RWPE2 (cell line): ENCODE data around the gene BTBD17.

Source experiments
- ATAC-seq: fragments of 200-7000 bp; cut with Tn5 transposase; 3 replicates; pipeline ENCODE4 v1.9.1; 2021; ENCODE audit warnings: low read depth
- DNase-seq: peaks from one replicate; pipeline ENCODE4 v3.0.0-alpha.2; 2020; ENCODE audit warnings: low spot score
- H3K27ac ChIP-seq: fragments of 450-650 bp; 2 replicates; pipeline ENCODE4 v1.5.1; 2017; ENCODE audit warnings: mild to moderate bottlenecking; ENCODE audit not compliant: poor library complexity, severe bottlenecking
- H3K27me3 ChIP-seq: fragments of 250-450 bp; sonication (Bioruptor Pico); 2 replicates; pipeline ENCODE4 v1.5.1; 2021; ENCODE audit warnings: mild to moderate bottlenecking, moderate library complexity; ENCODE audit not compliant: insufficient read depth, poor library complexity, severe bottlenecking
- H3K36me3 ChIP-seq: fragments of 250-450 bp; sonication (Bioruptor Pico); 2 replicates; pipeline ENCODE4 v1.5.1; 2020; ENCODE audit warnings: low read depth, mild to moderate bottlenecking, moderate library complexity
- H3K4me1 ChIP-seq: fragments of 250-450 bp; sonication (Bioruptor Pico); 2 replicates; pipeline ENCODE4 v1.5.1; 2021; ENCODE audit warnings: mild to moderate bottlenecking, moderate library complexity; ENCODE audit not compliant: insufficient read depth, poor library complexity, severe bottlenecking
- H3K4me3 ChIP-seq: fragments of 250-450 bp; sonication (Bioruptor Pico); 2 replicates; pipeline ENCODE4 v1.5.1; 2021; ENCODE audit warnings: mild to moderate bottlenecking, moderate library complexity; ENCODE audit not compliant: severe bottlenecking
- H3K9me3 ChIP-seq: fragments of 250-450 bp; sonication (Bioruptor Pico); 2 replicates; pipeline ENCODE4 v1.5.1; 2021; ENCODE audit warnings: mild to moderate bottlenecking, moderate library complexity; ENCODE audit not compliant: severe bottlenecking
- TF ChIP-seq, protein P1 (sequence below): fragments of 450-650 bp; IDR thresholded peaks from one replicate; pipeline ENCODE4 v1.5.1; 2017; ENCODE audit warnings: mild to moderate bottlenecking, moderate library complexity; ENCODE audit not compliant: poor library complexity, severe bottlenecking

BTBD17 gene, protein sequence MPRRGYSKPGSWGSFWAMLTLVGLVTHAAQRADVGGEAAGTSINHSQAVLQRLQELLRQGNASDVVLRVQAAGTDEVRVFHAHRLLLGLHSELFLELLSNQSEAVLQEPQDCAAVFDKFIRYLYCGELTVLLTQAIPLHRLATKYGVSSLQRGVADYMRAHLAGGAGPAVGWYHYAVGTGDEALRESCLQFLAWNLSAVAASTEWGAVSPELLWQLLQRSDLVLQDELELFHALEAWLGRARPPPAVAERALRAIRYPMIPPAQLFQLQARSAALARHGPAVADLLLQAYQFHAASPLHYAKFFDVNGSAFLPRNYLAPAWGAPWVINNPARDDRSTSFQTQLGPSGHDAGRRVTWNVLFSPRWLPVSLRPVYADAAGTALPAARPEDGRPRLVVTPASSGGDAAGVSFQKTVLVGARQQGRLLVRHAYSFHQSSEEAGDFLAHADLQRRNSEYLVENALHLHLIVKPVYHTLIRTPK

DNA sequence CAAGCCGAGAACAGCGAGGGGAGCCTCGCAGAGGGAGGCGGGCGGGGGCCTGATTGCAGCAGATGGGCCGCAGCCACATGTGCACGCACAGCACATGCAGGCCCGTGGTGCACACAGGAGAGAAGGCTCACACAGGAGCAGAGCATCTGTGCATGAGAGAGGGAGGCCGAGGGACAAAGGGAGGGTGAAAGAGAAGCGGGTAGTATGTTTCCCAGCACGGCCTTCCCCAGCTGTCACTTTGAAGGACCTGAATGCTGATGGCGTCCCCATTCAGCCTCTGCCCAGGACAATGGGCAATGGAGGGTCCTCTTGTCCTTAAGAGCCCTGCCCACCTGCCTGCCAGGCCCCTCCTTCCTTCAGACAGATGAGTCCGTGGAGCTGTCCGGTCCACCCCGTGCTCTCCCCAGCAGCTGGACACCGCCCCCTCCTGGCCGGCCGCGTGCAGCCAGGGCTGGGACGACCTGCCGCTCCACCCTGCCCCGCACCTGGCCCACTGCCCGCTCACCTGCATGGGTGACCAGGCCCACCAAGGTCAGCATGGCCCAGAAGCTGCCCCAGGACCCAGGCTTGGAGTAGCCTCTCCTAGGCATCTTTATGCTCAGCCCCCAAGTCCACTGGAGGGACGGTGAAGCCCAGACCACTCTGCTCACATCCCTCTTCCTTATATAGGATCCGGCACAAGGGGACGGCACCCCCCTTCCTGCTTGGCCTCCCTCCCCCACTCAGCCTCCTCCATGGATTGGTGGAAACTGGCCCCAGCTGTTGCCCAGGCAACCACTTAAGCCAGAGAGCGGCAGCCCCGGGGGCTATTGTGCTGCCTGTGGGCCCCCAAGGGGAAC, at the start of gene BTBD17:
Gene BTBD17 (minus strand): TSS at position 639 of the 839 bp plus-strand sequence. CDS start 49 bp downstream, at position 590.
- H3K4me3 ChIP-seq: no peak within 1 kb of the TSS
- no peaks in the 10 kb centered on the region for H3K9me3 ChIP-seq
- H3K27ac ChIP-seq: no peak within 1 kb of the TSS
- DNase-seq (peak; percentile 65), ATAC-seq (peak; percentile 74)
- TF ChIP-seq, protein P1, sequence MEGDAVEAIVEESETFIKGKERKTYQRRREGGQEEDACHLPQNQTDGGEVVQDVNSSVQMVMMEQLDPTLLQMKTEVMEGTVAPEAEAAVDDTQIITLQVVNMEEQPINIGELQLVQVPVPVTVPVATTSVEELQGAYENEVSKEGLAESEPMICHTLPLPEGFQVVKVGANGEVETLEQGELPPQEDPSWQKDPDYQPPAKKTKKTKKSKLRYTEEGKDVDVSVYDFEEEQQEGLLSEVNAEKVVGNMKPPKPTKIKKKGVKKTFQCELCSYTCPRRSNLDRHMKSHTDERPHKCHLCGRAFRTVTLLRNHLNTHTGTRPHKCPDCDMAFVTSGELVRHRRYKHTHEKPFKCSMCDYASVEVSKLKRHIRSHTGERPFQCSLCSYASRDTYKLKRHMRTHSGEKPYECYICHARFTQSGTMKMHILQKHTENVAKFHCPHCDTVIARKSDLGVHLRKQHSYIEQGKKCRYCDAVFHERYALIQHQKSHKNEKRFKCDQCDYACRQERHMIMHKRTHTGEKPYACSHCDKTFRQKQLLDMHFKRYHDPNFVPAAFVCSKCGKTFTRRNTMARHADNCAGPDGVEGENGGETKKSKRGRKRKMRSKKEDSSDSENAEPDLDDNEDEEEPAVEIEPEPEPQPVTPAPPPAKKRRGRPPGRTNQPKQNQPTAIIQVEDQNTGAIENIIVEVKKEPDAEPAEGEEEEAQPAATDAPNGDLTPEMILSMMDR: peak; percentile 71
- no peaks in the 10 kb centered on the region for H3K36me3 ChIP-seq
- H3K27me3 ChIP-seq: peaks cover 44% of the 10 kb centered on the region
- H3K4me1 ChIP-seq: no peaks in the 10 kb centered on the region

DNA sequence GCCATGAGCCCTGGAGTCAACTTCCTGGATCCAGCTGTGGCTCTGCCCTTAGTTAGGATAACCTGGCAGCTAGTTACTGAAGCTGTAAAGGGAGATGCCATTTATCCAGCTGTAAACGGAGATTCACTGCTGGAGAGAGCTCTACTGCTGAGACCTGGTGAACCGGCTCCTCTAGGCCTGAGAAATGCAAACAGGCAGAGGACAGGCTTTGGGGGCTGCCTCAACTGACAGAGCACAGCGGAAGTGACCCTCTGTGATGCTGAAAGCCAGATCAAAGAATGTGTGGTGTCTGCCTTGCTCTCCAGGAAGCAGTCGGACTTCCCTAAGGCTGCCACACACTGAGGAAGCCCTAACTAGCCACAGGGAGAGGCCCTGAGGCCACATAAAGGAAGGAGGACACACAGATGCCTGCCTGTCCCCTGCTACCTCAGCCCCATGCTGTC, 48.4 kb upstream of the BTBD17 start:
- Histone ChIP-seq H3K9me3 (no peaks in the 10 kb centered on the region), H3K36me3 (no peaks in the 10 kb centered on the region), H3K4me1 (no peaks in the 10 kb centered on the region), H3K27ac (no peak overlapping the region), H3K27me3 (no peaks in the 10 kb centered on the region), H3K4me3 (no peak overlapping the region)
- no peak for ATAC-seq
- no peak for DNase-seq
- TF ChIP-seq, protein P1: no peak

DNA sequence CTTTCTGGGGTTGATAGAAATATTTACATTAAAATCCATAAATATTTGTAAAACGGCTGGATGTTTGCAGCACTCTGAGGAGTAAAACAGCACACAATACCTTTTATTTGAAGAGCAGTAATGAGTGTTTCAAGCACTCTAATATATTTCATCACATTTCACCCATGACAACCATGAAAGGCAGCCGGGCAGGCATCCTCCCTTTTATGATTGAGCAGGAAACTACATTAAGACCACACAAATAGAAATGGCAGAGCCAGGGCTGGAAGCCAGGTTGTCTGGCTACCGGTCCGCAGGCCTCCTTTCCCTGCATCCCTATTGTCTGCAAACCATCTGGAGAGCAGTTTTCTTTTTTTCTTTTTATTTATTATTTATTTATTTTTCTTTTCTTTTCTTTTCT, 47.1 kb upstream of the BTBD17 start:
- H3K27me3 ChIP-seq: no peaks in the 10 kb centered on the region
- H3K4me1 ChIP-seq: no peaks in the 10 kb centered on the region
- no peak overlapping the region for H3K27ac ChIP-seq
- ATAC-seq (no peak), DNase-seq (no peak)
- no peaks in the 10 kb centered on the region for H3K9me3 ChIP-seq
- no peak overlapping the region for H3K4me3 ChIP-seq
- TF ChIP-seq, protein P1: no peak
- no peaks in the 10 kb centered on the region for H3K36me3 ChIP-seq

DNA sequence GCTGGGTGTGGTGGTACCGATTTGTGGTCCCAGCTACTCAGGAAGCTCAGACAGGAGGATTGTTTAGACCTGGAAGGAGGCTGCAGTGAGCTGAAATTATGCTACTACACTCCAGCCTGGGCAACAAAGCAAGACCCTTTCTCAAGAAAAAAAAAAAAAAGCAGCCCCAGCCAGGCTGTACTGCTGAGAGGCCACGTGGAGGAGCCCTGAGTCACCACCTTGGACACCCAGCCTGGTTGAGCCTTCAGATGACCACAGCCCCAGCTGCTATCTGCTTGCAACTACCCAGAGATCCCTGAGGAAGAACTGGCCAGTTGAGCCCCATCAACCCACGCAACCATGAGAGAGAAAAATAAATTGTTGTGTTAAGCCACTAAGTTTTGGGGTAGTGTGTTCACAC, 46.6 kb upstream of the BTBD17 start:
- ATAC-seq (no peak), DNase-seq (no peak)
- Histone ChIP-seq H3K27me3 (no peaks in the 10 kb centered on the region), H3K4me3 (no peak overlapping the region), H3K27ac (no peak overlapping the region), H3K36me3 (no peaks in the 10 kb centered on the region), H3K9me3 (no peaks in the 10 kb centered on the region), H3K4me1 (no peaks in the 10 kb centered on the region)
- TF ChIP-seq, protein P1: no peak
